ENCODE measurements around the gene C5orf58. TPM values are rescaled to one million over a fixed set of nuclear protein-coding genes. Genes with fewer than 3 reads are reported as not detected.

Gene C5orf58
- polyA plus RNA-seq, 4 donors, result 0.11 to 0.49 (median 0.20) TPM; not detected in 1

GRCh38 chr5:170277867-170278281 is 45.1 kb downstream of the C5orf58 start:
- no peak for DNase-seq (ENCODE audit: low read depth in 4 of 4, low spot score in 2 of 4)

DNA sequence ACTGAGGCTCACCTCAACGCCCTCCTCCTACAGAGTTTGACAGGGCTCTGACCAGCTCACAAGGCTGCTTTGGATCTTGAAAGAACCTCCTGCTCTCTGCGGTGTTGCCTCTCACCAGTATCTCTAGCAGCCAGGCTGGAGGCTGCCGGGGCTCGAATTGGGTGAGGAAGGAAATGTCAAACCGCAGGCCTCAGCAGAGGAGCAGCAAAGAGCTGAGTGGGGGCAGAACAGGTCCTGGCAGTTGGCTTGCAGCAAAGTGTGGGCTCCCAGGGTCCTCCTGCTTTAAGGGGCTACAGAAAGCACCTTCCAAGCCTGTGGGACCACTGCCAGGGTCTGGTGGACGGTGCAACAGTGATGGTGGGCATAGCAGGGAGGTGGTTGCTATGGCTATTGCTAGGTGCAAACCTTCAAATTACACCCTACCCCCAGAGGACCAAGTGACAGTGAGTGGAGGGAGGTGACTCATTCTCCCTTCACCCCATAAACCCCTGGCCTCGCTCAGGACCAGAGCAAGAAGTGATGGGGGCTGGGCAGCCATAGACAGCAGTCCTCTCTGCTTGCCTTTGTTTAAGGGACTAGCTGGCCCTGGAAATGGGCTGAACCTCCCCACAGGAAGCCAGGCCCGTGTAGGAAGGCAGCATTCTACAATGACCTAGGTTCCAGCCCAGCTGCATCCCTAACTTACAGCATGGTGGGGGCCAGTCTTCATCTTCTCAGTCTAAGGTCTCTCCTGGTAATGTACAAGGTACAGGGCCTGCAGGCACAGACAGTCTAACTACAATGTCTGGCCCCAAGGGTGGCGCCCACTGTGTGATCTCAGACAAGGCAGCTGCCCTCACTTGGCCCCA is 46.0 kb downstream of the C5orf58 start:
- DNase-seq (ENCODE audit: low read depth in 4 of 4, low spot score in 2 of 4), result no peak

DNA sequence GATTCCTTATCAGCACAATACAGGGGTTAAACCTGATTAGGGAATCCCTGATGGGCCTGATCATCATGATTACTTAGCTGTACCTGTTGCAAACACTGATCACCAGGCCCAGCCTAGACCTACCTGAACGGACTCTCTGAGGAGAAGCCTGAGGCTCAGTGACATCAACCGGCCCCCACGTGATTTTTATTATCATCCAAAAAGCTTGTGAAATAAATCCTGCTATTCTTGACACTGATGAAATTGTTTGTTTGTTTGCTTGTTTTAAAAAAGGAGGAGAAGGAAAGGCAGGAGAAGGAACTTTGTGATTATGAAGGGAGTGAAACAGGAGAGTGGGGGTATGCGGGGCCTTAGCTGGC is 46.7 kb downstream of the C5orf58 start:
- no peak for DNase-seq (ENCODE audit: low read depth in 4 of 4, low spot score in 2 of 4)

- no peak for DNase-seq (ENCODE audit: low read depth in 4 of 4, low spot score in 2 of 4)
Observed at GRCh38 chr5:170280011-170280493, 47.3 kb downstream of the C5orf58 start.

- no peak for DNase-seq (ENCODE audit: low read depth in 4 of 4, low spot score in 2 of 4)
Observed at GRCh38 chr5:170283296-170283695, 50.5 kb downstream of the C5orf58 start.

GRCh38 chr5:170284231-170284630 is 51.4 kb downstream of the C5orf58 start:
- DNase-seq (ENCODE audit: low read depth in 4 of 4, low spot score in 2 of 4), result no peak

GRCh38 chr5:170285181-170285580 is 52.4 kb downstream of the C5orf58 start:
- no peak for DNase-seq (ENCODE audit: low read depth in 4 of 4, low spot score in 2 of 4)

DNA sequence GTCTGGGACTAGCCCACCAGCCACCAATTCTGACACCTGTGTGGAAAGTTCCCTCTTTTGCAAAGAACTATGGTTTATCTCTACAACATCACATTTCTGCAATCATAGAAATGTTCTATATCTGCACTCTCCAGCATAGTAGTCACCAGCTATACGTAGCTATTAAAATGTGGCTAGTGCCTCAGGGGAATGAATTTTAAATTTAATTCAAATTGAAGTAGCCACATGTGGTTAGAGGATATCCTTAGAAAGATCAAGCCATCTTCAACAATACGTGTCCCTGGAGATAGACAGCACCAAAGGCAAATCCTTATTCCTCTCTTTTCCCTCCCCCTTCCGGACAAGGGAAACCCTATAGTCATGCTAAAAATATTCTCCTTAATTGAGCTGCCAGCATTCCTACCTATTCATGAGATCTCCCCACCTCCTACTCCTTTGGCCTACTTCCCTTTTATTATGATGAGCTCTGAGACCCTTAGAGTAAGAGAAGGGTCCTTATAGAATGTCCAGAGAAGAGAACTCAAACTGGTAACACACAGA is 53.7 kb downstream of the C5orf58 start:
- DNase-seq (ENCODE audit: low read depth in 4 of 4, low spot score in 2 of 4), result no peak

DNA sequence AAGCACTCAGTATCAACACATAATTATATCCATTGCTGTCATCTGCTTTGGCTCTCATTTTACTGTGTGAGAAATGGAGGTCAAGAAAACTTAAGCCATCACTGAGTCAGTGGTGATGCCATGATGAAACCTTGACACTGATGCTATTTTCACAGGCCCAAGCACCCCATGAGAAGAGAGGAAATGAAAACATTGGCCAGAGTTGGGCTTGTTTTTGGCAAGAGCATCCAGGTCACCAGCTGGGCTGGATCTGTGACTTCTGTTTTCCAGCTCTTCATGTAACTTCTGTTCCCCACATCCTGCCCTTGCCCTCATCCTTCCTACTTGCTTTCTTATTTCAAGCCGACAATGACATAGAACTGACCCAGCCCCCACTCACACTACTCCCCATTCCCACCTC is 54.7 kb downstream of the C5orf58 start:
- no peak for DNase-seq (ENCODE audit: low read depth in 4 of 4, low spot score in 2 of 4)

GRCh38 chr5:170288151-170288550 is 55.4 kb downstream of the C5orf58 start:
- no peak for DNase-seq (ENCODE audit: low read depth in 4 of 4, low spot score in 2 of 4)

- DNase-seq (ENCODE audit: low read depth in 4 of 4, low spot score in 2 of 4), result no peak
Observed at GRCh38 chr5:170288551-170288950, 55.8 kb downstream of the C5orf58 start.

DNA sequence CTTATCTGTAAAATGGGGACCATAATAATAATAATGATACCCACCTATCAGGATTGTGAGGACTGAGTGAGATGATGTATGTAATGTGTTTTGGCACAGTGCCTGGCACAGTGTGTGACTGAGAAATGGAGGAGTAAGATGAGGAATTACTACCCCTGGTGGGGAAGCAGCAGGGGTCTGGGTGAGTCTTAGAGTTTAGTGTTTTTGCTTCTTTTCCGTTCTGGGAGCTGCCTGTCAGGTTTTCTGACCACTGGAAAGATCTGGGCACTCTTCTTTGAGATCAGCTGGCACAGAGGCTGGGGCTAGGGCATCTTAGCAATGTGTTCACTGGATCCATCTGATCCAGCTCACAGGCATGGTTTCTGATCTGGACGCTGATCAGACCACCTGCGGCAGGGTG is 56.3 kb downstream of the C5orf58 start:
- DNase-seq (ENCODE audit: low read depth in 4 of 4, low spot score in 2 of 4), result no peak

- no peak for DNase-seq (ENCODE audit: low read depth in 4 of 4, low spot score in 2 of 4)
Observed at GRCh38 chr5:170289764-170290163, 57.0 kb downstream of the C5orf58 start.

DNA sequence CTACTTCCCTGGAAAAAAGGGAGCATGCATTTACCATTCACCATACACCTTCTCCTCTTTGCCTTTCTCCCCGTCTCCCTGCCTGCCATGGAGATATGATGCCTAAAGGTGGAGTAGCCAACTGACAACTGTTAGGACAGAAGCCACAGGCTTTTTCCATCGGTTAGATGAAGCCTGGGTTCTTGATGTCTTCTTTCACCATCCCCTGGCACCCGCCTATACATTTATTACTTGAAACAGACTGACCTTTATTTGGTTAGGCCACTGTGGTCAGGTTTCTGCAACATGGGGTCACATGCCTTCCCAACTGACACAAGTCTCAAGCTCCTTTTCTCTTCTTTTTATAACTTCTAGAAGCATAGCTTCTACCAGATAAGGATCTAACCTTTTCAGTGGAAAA is 57.7 kb downstream of the C5orf58 start:
- no peak for DNase-seq (ENCODE audit: low read depth in 4 of 4, low spot score in 2 of 4)

GRCh38 chr5:170292179-170293104 is 59.7 kb downstream of the C5orf58 start:
- DNase-seq (ENCODE audit: low read depth in 4 of 4, low spot score in 2 of 4), result no peak

DNA sequence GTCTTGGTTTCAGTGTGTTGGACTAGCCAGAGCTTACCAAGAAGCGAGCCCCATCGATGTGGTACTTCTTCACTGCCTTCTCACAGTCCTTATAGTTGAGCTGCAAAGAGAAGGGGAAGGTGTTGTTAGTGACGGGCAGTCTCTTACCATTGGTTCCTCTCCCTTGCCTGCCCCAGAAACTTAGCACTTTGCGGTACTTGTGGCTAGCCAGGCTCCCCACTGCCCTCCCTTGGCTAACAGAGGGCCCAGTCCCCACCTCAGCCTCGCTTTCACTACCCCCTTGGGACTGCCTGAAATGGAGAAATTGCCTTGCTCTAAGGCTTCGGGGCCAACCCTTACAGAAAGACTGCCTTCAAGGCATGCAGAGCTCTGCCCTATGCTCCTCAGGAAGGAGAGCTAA is 60.5 kb downstream of the C5orf58 start:
- DNase-seq (ENCODE audit: low read depth in 4 of 4, low spot score in 2 of 4), result no peak

DNA sequence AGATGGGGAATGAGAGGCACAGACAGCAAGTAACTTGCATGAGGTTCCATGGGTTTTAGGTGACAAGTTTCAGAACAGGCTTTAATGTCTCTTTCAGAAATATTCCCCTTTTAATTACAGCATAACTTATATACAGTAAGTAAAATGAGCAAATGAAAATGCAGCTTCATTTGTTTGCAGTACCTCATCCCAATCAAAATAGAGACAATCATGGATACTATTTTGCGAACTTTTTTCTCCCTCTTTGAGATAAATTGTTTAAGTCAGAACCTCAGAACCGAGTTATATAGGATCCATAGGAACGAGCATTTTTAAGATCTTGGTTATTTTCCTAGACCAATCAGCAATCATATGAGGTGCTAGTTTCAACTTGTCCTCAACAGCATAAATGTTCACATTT is 61.3 kb downstream of the C5orf58 start:
- DNase-seq (ENCODE audit: low read depth in 4 of 4, low spot score in 2 of 4), result no peak

DNA sequence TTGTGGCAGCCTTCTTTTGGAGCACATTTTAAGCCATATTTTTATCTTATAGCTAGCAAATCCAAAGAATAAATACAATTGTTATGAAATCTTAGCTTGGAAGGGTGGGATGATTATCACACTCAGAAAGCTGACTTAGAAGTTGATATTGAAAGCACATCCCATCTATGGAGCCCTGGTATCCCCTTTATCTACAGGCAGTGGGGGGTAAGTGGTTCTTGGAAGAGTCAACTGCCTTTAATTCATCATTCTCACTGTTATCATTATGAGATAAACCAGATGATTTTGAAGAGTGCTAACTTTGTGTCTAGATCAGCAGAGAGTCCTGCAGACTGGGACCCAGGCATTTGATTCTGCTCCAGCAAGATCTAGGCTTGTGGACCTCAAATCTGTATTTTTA is 61.8 kb downstream of the C5orf58 start:
- DNase-seq (ENCODE audit: low read depth in 4 of 4, low spot score in 2 of 4), result no peak
